ENCODE results near the gene SLIT3. TPM values are rescaled to one million over a fixed set of nuclear protein-coding genes. Genes with fewer than 3 reads are reported as not detected.

Gene SLIT3
- total and polyA plus RNA-seq, 2 experiments from 2014 or later: 58.4 to 96.7 TPM

DNA sequence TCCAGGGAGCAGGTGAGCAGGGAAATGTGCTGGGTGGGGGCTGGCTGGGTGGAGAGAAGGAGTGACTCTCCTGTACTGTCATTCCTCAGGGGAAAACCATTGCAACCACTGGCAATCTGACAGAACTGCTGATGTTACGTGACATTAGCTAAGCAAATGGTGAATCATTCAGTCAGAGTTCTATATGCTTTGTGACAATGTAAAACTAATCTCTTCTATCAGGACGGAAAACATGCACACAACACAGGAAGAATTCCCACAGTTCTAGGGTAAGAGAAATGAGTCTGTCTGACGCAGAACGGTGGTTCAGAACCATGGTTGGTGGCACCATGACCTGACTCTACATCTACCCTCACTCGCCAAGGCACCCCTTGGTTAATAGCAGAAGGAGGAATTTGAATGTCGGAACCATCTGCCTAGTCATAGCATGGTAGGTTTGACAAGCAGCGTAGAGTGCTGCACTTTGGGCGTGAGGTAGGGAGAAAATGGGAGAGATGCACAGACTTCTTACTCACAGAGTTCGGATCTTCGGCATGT is 478.1 kb downstream of the SLIT3 start:
- H3K9me2 ChIP-seq (replicated peaks; ENCODE audit: insufficient read depth): no peaks in the 10 kb centered on the region
- no peaks in the 10 kb centered on the region for H3K9me3 ChIP-seq (ENCODE audit: low read depth)
- H3K27me3 ChIP-seq: no peaks in the 10 kb centered on the region
- H3K4me3 ChIP-seq: no peak overlapping the region
- no peaks in the 10 kb centered on the region for H3K36me3 ChIP-seq (replicated peaks; ENCODE audit: insufficient read depth, low read depth)
- H3K4me2 ChIP-seq: no peak overlapping the region
- H3K4me1 ChIP-seq (ENCODE audit: insufficient read depth): peaks cover 12% of the 10 kb centered on the region
- H2AFZ ChIP-seq: no peak overlapping the region
- no peak for TF ChIP-seq EZH2phosphoT487 (IDR thresholded peaks at IDR 0.05; ENCODE audit: low read depth, severe bottlenecking, unreplicated experiment)
- TF ChIP-seq CTCF (IDR thresholded peaks at IDR 0.05; ENCODE audit: poor library complexity): no peak
- no peak for TF ChIP-seq EZH2 (IDR thresholded peaks at IDR 0.05; ENCODE audit: borderline replicate concordance)
- no peak overlapping the region for H3K27ac ChIP-seq
- H3K79me2 ChIP-seq: no peaks in the 10 kb centered on the region
- 93% methylated on average over 10 of the region's 10 CpGs for WGBS (ENCODE audit: low lambda C conversion rate, missing lambda C conversion rate)
- H4K20me1 ChIP-seq (ENCODE audit: insufficient read depth, poor library complexity, severe bottlenecking): no peaks in the 10 kb centered on the region
- DNase-seq (ENCODE audit: low spot score): no peak

DNA sequence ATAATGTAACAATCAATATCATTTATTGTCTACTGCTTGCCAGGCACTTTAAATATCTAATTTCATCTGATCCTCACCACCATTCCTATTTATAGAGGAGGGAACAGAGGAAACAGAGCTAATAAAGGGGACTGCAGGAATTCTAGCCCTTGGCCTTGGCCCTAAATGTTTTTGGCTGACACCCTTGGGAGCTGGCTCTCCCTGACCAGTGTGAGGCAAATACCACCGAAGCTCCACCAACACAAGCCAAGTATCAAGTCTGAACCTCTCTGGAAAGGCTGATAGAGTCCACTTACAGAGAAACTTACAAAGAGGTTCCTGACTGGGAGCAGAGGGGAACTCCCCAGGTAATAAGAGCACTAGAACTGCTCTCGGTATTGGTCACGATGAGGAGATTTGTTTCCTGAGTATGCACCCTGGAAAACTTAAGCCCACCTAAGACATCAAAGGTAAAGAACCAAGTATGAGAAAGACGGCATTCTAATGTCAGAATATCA is 478.6 kb downstream of the SLIT3 start:
- Histone ChIP-seq H4K20me1 (ENCODE audit: insufficient read depth, poor library complexity, severe bottlenecking) (no peaks in the 10 kb centered on the region), H2AFZ (no peak overlapping the region), H3K27me3 (no peaks in the 10 kb centered on the region), H3K9me3 (ENCODE audit: low read depth) (no peaks in the 10 kb centered on the region), H3K79me2 (no peaks in the 10 kb centered on the region), H3K4me3 (no peak overlapping the region), H3K9me2 (replicated peaks; ENCODE audit: insufficient read depth) (no peaks in the 10 kb centered on the region), H3K27ac (no peak overlapping the region), H3K36me3 (replicated peaks; ENCODE audit: insufficient read depth, low read depth) (no peaks in the 10 kb centered on the region), H3K4me2 (no peak overlapping the region), H3K4me1 (ENCODE audit: insufficient read depth) (peaks cover 12% of the 10 kb centered on the region)
- DNase-seq (ENCODE audit: low spot score): no peak
- WGBS (ENCODE audit: low lambda C conversion rate, missing lambda C conversion rate): 83% methylated on average over 4 of the region's 4 CpGs
- no peak for TF ChIP-seq CTCF (IDR thresholded peaks at IDR 0.05; ENCODE audit: poor library complexity)
- TF ChIP-seq EZH2 (IDR thresholded peaks at IDR 0.05; ENCODE audit: borderline replicate concordance): no peak
- TF ChIP-seq EZH2phosphoT487 (IDR thresholded peaks at IDR 0.05; ENCODE audit: low read depth, severe bottlenecking, unreplicated experiment): no peak

DNA sequence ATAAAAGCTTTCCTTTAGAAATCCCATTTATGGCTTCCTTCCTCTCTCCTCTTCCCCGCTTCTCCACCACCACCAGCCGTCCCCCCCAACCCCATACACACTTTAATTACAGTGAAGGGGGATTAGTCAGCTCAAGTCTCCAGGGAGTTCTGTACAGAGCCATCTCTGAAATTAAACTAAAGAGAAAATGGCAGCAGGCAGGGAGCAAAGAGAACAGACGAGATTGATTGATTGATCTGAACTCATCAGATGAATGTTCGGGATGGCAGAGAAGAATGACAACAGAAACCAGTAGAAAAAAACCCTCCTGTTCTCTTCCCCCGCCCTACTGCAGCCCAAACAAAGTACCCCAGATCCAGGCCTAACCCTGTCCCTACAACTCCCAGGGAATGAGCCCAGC is 480.1 kb downstream of the SLIT3 start:
- DNase-seq (ENCODE audit: low spot score): no peak
- Histone ChIP-seq H3K4me2 (no peak overlapping the region), H3K4me1 (ENCODE audit: insufficient read depth) (peaks cover 6% of the 10 kb centered on the region), H3K79me2 (no peaks in the 10 kb centered on the region), H4K20me1 (ENCODE audit: insufficient read depth, poor library complexity, severe bottlenecking) (no peaks in the 10 kb centered on the region), H3K27ac (no peak overlapping the region), H3K4me3 (no peak overlapping the region), H3K27me3 (no peaks in the 10 kb centered on the region), H3K9me2 (replicated peaks; ENCODE audit: insufficient read depth) (no peaks in the 10 kb centered on the region), H3K9me3 (ENCODE audit: low read depth) (no peaks in the 10 kb centered on the region), H3K36me3 (replicated peaks; ENCODE audit: insufficient read depth, low read depth) (no peaks in the 10 kb centered on the region), H2AFZ (no peak overlapping the region)
- 80% methylated on average over 5 of the region's 5 CpGs for WGBS (ENCODE audit: low lambda C conversion rate, missing lambda C conversion rate)
- TF ChIP-seq EZH2phosphoT487 (IDR thresholded peaks at IDR 0.05; ENCODE audit: low read depth, severe bottlenecking, unreplicated experiment): no peak
- TF ChIP-seq EZH2 (IDR thresholded peaks at IDR 0.05; ENCODE audit: borderline replicate concordance): no peak
- no peak for TF ChIP-seq CTCF (IDR thresholded peaks at IDR 0.05; ENCODE audit: poor library complexity)
